Measurements from ENCODE around the gene MSX1. TPM values are rescaled to one million over a fixed set of nuclear protein-coding genes. Genes with fewer than 3 reads are reported as not detected.

MSX1 gene
- total and polyA plus RNA-seq, 12 donors, result 1.8 to 30.3 (median 7.2) TPM

DNA sequence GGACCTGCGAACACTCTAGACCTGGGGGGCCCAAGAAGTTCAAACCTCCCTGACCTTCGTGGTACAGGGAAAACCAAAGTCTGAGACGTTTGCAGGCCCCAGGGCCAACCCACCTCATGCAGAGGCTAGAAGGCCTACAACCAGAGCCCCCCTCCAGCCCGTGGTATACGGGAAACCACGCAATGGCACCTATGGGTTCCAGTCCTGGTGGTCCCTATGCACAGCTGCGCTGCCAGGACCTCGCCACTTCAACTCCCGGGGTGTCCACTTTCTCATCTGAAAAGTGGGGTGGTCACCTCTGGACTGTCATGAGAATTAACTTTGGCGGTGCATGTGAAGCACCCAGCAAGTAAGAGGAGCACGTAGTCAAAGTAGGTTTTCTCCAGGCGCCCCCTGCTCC lies 8.4 kb upstream of the MSX1 start:
- no peak overlapping the region for H3K27ac ChIP-seq
- H3K9me3 ChIP-seq (replicated peaks in 1 of 3), result no peaks in the 10 kb centered on the region
- no peak for TF ChIP-seq POLR2A (IDR thresholded peaks at IDR 0.05)
- TF ChIP-seq, protein P1, sequence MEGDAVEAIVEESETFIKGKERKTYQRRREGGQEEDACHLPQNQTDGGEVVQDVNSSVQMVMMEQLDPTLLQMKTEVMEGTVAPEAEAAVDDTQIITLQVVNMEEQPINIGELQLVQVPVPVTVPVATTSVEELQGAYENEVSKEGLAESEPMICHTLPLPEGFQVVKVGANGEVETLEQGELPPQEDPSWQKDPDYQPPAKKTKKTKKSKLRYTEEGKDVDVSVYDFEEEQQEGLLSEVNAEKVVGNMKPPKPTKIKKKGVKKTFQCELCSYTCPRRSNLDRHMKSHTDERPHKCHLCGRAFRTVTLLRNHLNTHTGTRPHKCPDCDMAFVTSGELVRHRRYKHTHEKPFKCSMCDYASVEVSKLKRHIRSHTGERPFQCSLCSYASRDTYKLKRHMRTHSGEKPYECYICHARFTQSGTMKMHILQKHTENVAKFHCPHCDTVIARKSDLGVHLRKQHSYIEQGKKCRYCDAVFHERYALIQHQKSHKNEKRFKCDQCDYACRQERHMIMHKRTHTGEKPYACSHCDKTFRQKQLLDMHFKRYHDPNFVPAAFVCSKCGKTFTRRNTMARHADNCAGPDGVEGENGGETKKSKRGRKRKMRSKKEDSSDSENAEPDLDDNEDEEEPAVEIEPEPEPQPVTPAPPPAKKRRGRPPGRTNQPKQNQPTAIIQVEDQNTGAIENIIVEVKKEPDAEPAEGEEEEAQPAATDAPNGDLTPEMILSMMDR (IDR thresholded peaks at IDR 0.05), result no peak
- H3K4me1 ChIP-seq (replicated peaks in 1 of 2), result peaks cover under 1 to 7% of the 10 kb centered on the region in 2 donors
- DNase-seq, result no peak
- no peaks in the 10 kb centered on the region for H3K36me3 ChIP-seq (replicated peaks in 1 of 2)
- 80 to 95% (median 90%) methylated on average over 5 to 12 of the region's 12 CpGs for WGBS, 4 donors
- intact Hi-C loops (cut with DNase I), result loop anchor here in 1 of 2 donors (10.0 kb wide), 1 partner anchor 366 kb away; no protein-coding TSS in a partner anchor
- peaks cover 39% of the 10 kb centered on the region for H3K27me3 ChIP-seq
- no peak overlapping the region for H3K4me3 ChIP-seq

GRCh38 chr4:4851906-4852305 lies 7.6 kb upstream of the MSX1 start:
- Histone ChIP-seq H3K9me3 (replicated peaks in 1 of 3) (no peaks in the 10 kb centered on the region), H3K4me3 (no peak overlapping the region), H3K4me1 (replicated peaks in 1 of 2) (peaks cover 7 to 14% of the 10 kb centered on the region in 2 donors), H3K27me3 (peaks cover 46% of the 10 kb centered on the region), H3K36me3 (replicated peaks in 1 of 2) (no peaks in the 10 kb centered on the region), H3K27ac (no peak overlapping the region)
- intact Hi-C loops (cut with DNase I), result loop anchor here in 1 of 2 donors (10.0 kb wide), 1 partner anchor 367 kb away; no protein-coding TSS in a partner anchor
- WGBS, 4 donors, result 73 to 79% (median 78%) methylated on average over 5 to 7 of the region's 7 CpGs
- no peak for DNase-seq
- TF ChIP-seq, protein P1 (IDR thresholded peaks at IDR 0.05), result no peak
- TF ChIP-seq POLR2A (IDR thresholded peaks at IDR 0.05), result no peak

DNA sequence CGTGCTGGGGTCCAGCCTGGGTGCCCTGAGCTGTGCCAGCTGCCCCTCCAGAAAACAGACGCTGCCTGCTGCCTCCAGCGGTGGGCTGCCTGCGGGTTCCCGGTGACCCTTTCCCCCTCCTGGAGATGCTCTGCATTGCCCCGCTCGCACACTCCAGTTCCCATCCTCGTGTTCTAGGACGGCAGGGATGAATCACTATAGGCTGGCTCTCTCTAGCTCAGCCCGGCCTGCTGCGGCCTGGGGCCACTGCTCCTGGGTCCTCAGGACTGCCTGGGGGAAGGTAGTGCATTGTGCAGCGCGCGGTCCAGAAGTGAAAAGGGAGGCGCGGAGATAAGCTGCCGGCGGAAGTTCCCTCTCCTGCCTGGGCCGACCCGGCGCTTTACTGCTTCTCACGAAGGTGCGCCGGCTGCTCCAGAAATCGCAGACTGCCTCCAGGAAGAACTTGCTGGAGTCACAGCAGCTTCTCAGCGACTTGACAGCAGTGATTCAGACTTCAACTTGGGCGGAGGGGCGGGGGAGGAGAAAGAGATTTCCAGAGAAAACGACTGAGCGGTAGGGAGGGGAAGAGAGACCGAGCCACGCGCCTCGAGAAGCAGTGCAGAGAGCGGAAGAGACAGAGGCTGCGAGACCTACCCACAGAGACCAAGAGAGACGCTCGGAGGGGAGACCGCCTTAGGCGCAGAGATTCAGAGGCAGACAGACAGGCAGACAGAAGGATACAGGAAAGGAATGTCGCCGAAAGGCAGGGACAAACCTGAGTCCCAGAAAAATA lies 6.7 kb upstream of the MSX1 start:
- Histone ChIP-seq H3K27ac (no peak overlapping the region), H3K27me3 (peaks cover 49% of the 10 kb centered on the region)

GRCh38 chr4:4853371-4853823 lies 6.1 kb upstream of the MSX1 start:
- H3K36me3 ChIP-seq (replicated peaks in 1 of 2), result no peaks in the 10 kb centered on the region
- DNase-seq, result no peak
- no peak for TF ChIP-seq POLR2A (IDR thresholded peaks at IDR 0.05)
- TF ChIP-seq, protein P1 (IDR thresholded peaks at IDR 0.05), result no peak
- 18 to 32% (median 28%) methylated on average over 22 to 26 of the region's 26 CpGs for WGBS, 4 donors
- peak overlapping the region in 1 of 4 donors; percentile 25 for H3K4me3 ChIP-seq
- peaks cover 7 to 14% of the 10 kb centered on the region in 2 donors for H3K4me1 ChIP-seq (replicated peaks in 1 of 2)
- no peak overlapping the region for H3K27ac ChIP-seq
- intact Hi-C loops (cut with DNase I), result loop anchor here in 1 of 2 donors (10.0 kb wide), 1 partner anchor 369 kb away; no protein-coding TSS in a partner anchor
- H3K27me3 ChIP-seq, result peaks cover 55% of the 10 kb centered on the region
- no peaks in the 10 kb centered on the region for H3K9me3 ChIP-seq (replicated peaks in 1 of 3)

More for the DNA sequence above, 6.7 kb upstream of the MSX1 start:
- no peaks in the 10 kb centered on the region for H3K36me3 ChIP-seq (replicated peaks in 1 of 2)
- TF ChIP-seq POLR2A (IDR thresholded peaks at IDR 0.05), result peak in 1 of 2 donors; percentile 21
- TF ChIP-seq, protein P1 (IDR thresholded peaks at IDR 0.05), result no peak
- WGBS, 4 donors, result 28 to 56% (median 35%) methylated on average over 23 to 42 of the region's 42 CpGs
- peak overlapping the region in 1 of 4 donors; percentile 25 for H3K4me3 ChIP-seq
- no peaks in the 10 kb centered on the region for H3K9me3 ChIP-seq (replicated peaks in 1 of 3)
- intact Hi-C loops (cut with DNase I), result loop anchor here in 1 of 2 donors (10.0 kb wide), 1 partner anchor 368 kb away; no protein-coding TSS in a partner anchor
- DNase-seq, result peak in 2 of 7 donors; percentile 22 to 50
- H3K4me1 ChIP-seq (replicated peaks in 1 of 2), result peaks cover 7 to 14% of the 10 kb centered on the region in 2 donors
